SU-DHL-6 (cell line): ENCODE measurements around the gene VSTM5.

Source experiments
- H2AFZ ChIP-seq: fragments of 200-600 bp; sonication (generic); 2 replicates; pipeline ENCODE4 v1.6.1; 2014; ENCODE audit warnings: low read depth, mild to moderate bottlenecking, moderate library complexity, mixed read lengths, antibody characterized with exemption, low read length; ENCODE audit not compliant: severe bottlenecking
- H3F3A ChIP-seq: fragments of 200-600 bp; shearing (Covaris generic); 2 replicates; pipeline ENCODE4 v1.6.0; 2016; ENCODE audit warnings: antibody characterized with exemption, mild to moderate bottlenecking; ENCODE audit not compliant: insufficient read depth
- H3K27ac ChIP-seq: fragments of 200-600 bp; sonication (generic); 2 replicates; pipeline ENCODE4 v1.5.1; 2016; ENCODE audit warnings: low read depth, mild to moderate bottlenecking, low read length, moderate library complexity, mixed read lengths
- H3K27me3 ChIP-seq: fragments of 200-600 bp; sonication (generic), shearing (Covaris generic); 2 replicates; pipeline ENCODE4 v1.6.0; 2014; ENCODE audit warnings: mild to moderate bottlenecking, low read length
- H3K36me3 ChIP-seq: fragments of 200-600 bp; sonication (generic); 2 replicates; pipeline ENCODE4 v1.6.1; 2014; ENCODE audit warnings: mild to moderate bottlenecking, low read length, mixed read lengths
- H3K4me2 ChIP-seq: fragments of 300-600, 200-600 bp; shearing (Covaris generic), sonication (generic); 2 replicates; pipeline ENCODE4 v1.6.0; 2014; ENCODE audit warnings: low read length, low read depth, mild to moderate bottlenecking; ENCODE audit not compliant: poor library complexity, severe bottlenecking
- H3K4me3 ChIP-seq: fragments of 200-600 bp; sonication (generic); 2 replicates; pipeline ENCODE4 v1.5.1; 2014; ENCODE audit warnings: antibody characterized with exemption, low read length, mild to moderate bottlenecking, mixed read lengths; ENCODE audit not compliant: insufficient read depth, poor library complexity, severe bottlenecking
- H3K79me2 ChIP-seq: fragments of 200-600 bp; sonication (generic); 2 replicates; pipeline ENCODE4 v1.6.1; 2014; ENCODE audit warnings: mild to moderate bottlenecking, low read length, moderate library complexity; ENCODE audit not compliant: insufficient read depth
- H3K9ac ChIP-seq: fragments of 200-600 bp; sonication (generic); 2 replicates; pipeline ENCODE4 v1.7.0; 2014; ENCODE audit warnings: mild to moderate bottlenecking, low read length
- H3K9me2 ChIP-seq: fragments of 200-600 bp; sonication (generic); replicated peaks from 2 replicates; pipeline ENCODE4 v1.6.1; 2014; ENCODE audit warnings: low read length; ENCODE audit not compliant: insufficient read depth
- H3K9me3 ChIP-seq: fragments of 200-600 bp; sonication (generic); 2 replicates; pipeline ENCODE4 v1.6.1; 2014; ENCODE audit warnings: low read length, mixed read lengths; ENCODE audit not compliant: insufficient read depth
- H4K20me1 ChIP-seq: fragments of 200-600 bp; sonication (generic); 2 replicates; pipeline ENCODE4 v1.6.1; 2014; ENCODE audit warnings: low read depth, mild to moderate bottlenecking, antibody characterized with exemption, low read length, moderate library complexity, mixed read lengths
- CTCF ChIP-seq: fragments of 200-600 bp; sonication (generic); IDR thresholded peaks from one replicate; pipeline ENCODE4 v1.5.1; 2017; ENCODE audit warnings: antibody characterized with exemption, mild to moderate bottlenecking, low read length, moderate library complexity; ENCODE audit not compliant: insufficient read depth, poor library complexity, severe bottlenecking
- EZH2phosphoT487 ChIP-seq: fragments of 200-600 bp; sonication (generic), shearing (Covaris generic); conservative IDR thresholded peaks from 2 replicates; pipeline ENCODE4 v1.6.1; 2018; ENCODE audit warnings: mild to moderate bottlenecking, antibody characterized with exemption, low read length, moderate library complexity, mixed read lengths

Gene VSTM5

GRCh38 chr11:93804879-93805278 is 45.5 kb downstream of the VSTM5 start:
- H3K9ac ChIP-seq = no peak overlapping the region
- H3K27ac ChIP-seq = no peak overlapping the region
- peaks cover 3% of the 10 kb centered on the region; the same call in 1 of the 2 replicates for H4K20me1 ChIP-seq
- no peak overlapping the region for H3K4me2 ChIP-seq
- 0 out of 2 replicates have a peak, but pooled peaks cover 2% of the 10 kb centered on the region for H3F3A ChIP-seq
- no peaks in the 10 kb centered on the region for H3K9me3 ChIP-seq
- peaks cover 52% of the 10 kb centered on the region; the same call in 1 of the 2 replicates for H3K36me3 ChIP-seq
- no peak overlapping the region for H3K4me3 ChIP-seq
- no peaks in the 10 kb centered on the region for H3K27me3 ChIP-seq
- no peaks in the 10 kb centered on the region for H3K9me2 ChIP-seq
- H2AFZ ChIP-seq = no peak overlapping the region
- H3K79me2 ChIP-seq = 0 out of 2 replicates have a peak, but pooled peaks cover 12% of the 10 kb centered on the region
- TF ChIP-seq EZH2phosphoT487 (no peak), CTCF (no peak)

DNA sequence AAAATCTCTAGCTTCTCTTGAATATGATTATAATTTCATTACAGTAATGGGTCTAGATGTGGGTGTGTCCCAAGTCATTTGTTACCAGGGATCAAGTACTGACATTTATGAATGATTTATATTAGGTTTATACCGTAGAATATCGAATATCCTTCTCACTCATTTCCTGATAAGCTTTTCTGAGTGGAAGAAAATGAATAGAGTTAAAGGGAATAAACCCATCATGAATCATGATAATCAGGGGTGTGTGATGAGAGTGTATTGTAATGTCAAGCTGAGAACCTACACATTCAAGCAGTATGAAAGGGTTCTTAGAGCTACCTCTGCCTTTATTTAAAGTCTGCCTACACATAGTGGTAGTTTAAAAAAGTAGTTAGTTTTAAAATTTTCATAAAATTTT is 49.1 kb downstream of the VSTM5 start:
- no peak overlapping the region for H2AFZ ChIP-seq
- peaks cover 63% of the 10 kb centered on the region for H3K36me3 ChIP-seq
- TF ChIP-seq CTCF = no peak
- no peak for TF ChIP-seq EZH2phosphoT487
- no peaks in the 10 kb centered on the region for H3K9me3 ChIP-seq
- no peak overlapping the region for H3K27ac ChIP-seq
- H3K9me2 ChIP-seq = no peaks in the 10 kb centered on the region
- H4K20me1 ChIP-seq = peaks cover 3% of the 10 kb centered on the region; the same call in 1 of the 2 replicates
- H3K79me2 ChIP-seq = 0 out of 2 replicates have a peak, but pooled peaks cover 17% of the 10 kb centered on the region
- H3F3A ChIP-seq = peaks cover 5% of the 10 kb centered on the region; the same call in 1 of the 2 replicates
- no peak overlapping the region for H3K4me3 ChIP-seq
- H3K9ac ChIP-seq = no peak overlapping the region
- H3K4me2 ChIP-seq = no peak overlapping the region
- H3K27me3 ChIP-seq = no peaks in the 10 kb centered on the region

- Histone ChIP-seq H3K9ac (no peak overlapping the region), H4K20me1 (peaks cover under 1% of the 10 kb centered on the region; the same call in 1 of the 2 replicates), H3K9me2 (no peaks in the 10 kb centered on the region), H3K36me3 (peaks cover 62% of the 10 kb centered on the region), H2AFZ (no peak overlapping the region), H3F3A (peaks cover 2% of the 10 kb centered on the region; the same call in 1 of the 2 replicates), H3K4me2 (no peak overlapping the region), H3K4me3 (no peak overlapping the region), H3K79me2 (0 out of 2 replicates have a peak, but pooled peaks cover 15% of the 10 kb centered on the region), H3K9me3 (no peaks in the 10 kb centered on the region), H3K27me3 (no peaks in the 10 kb centered on the region), H3K27ac (no peak overlapping the region)
- TF ChIP-seq CTCF (no peak), EZH2phosphoT487 (no peak)
Measured at GRCh38 chr11:93796441-93797231, 53.8 kb downstream of the VSTM5 start.
